ENCODE data around the gene SV2B. TPM values are rescaled to one million over a fixed set of nuclear protein-coding genes. Genes with fewer than 3 reads are reported as not detected.

SV2B gene
- total and polyA plus RNA-seq, 12 donors, result 0.16 to 7.5 (median 3.0) TPM

GRCh38 chr15:91072161-91072560, 27.9 kb upstream of the SV2B start:
- H3K4me1 ChIP-seq (replicated peaks in 1 of 2), result no peaks in the 10 kb centered on the region
- H3K36me3 ChIP-seq (replicated peaks in 1 of 2), result no peaks in the 10 kb centered on the region
- H3K27me3 ChIP-seq, result peaks cover 11% of the 10 kb centered on the region
- 79 to 83% (median 81%) methylated on average over 4 of the region's 4 CpGs for WGBS, 4 donors
- H3K9me3 ChIP-seq (replicated peaks in 1 of 3), result no peaks in the 10 kb centered on the region
- intact Hi-C loops (cut with DNase I), result no loop called here
- H3K27ac ChIP-seq, result no peak overlapping the region
- TF ChIP-seq POLR2A (IDR thresholded peaks at IDR 0.05) (no peak), CTCF (IDR thresholded peaks at IDR 0.05) (no peak)
- DNase-seq, result no peak
- H3K4me3 ChIP-seq, result no peak overlapping the region

GRCh38 chr15:91073077-91073476, 27.0 kb upstream of the SV2B start:
- H3K9me3 ChIP-seq (replicated peaks in 1 of 3), result no peaks in the 10 kb centered on the region
- no peak overlapping the region for H3K4me3 ChIP-seq
- no peaks in the 10 kb centered on the region for H3K36me3 ChIP-seq (replicated peaks in 1 of 2)
- H3K27me3 ChIP-seq, result peaks cover 11% of the 10 kb centered on the region
- no peak for DNase-seq
- intact Hi-C loops (cut with DNase I), result no loop called here
- TF ChIP-seq CTCF (IDR thresholded peaks at IDR 0.05) (no peak), POLR2A (IDR thresholded peaks at IDR 0.05) (no peak)
- WGBS, 4 donors, result 78 to 89% (median 81%) methylated on average over 2 of the region's 2 CpGs
- no peak overlapping the region for H3K27ac ChIP-seq
- H3K4me1 ChIP-seq (replicated peaks in 1 of 2), result no peaks in the 10 kb centered on the region

- H3K27me3 ChIP-seq, result peaks cover 11% of the 10 kb centered on the region
- no peak for DNase-seq
- no peak overlapping the region for H3K27ac ChIP-seq
- H3K9me3 ChIP-seq (replicated peaks in 1 of 3), result no peaks in the 10 kb centered on the region
- H3K4me3 ChIP-seq, result no peak overlapping the region
- H3K36me3 ChIP-seq (replicated peaks in 1 of 2), result no peaks in the 10 kb centered on the region
- intact Hi-C loops (cut with DNase I), result no loop called here
- TF ChIP-seq CTCF (IDR thresholded peaks at IDR 0.05), result no peak
- TF ChIP-seq POLR2A (IDR thresholded peaks at IDR 0.05), result no peak
- WGBS, 4 donors, result 80 to 97% (median 83%) methylated on average over 1 of the region's 1 CpG
- H3K4me1 ChIP-seq (replicated peaks in 1 of 2), result no peaks in the 10 kb centered on the region
Measured at GRCh38 chr15:91073768-91074167, 26.3 kb upstream of the SV2B start.

- no peak for TF ChIP-seq CTCF (IDR thresholded peaks at IDR 0.05)
- no peak for TF ChIP-seq POLR2A (IDR thresholded peaks at IDR 0.05)
- 70 to 82% (median 76%) methylated on average over 1 of the region's 1 CpG for WGBS, 4 donors
- Histone ChIP-seq H3K4me3 (no peak overlapping the region), H3K9me3 (replicated peaks in 1 of 3) (peaks cover 0 to 4% (median 0%) of the 10 kb centered on the region in 3 donors), H3K27me3 (no peaks in the 10 kb centered on the region), H3K27ac (no peak overlapping the region), H3K36me3 (replicated peaks in 1 of 2) (no peaks in the 10 kb centered on the region), H3K4me1 (replicated peaks in 1 of 2) (no peaks in the 10 kb centered on the region)
- intact Hi-C loops (cut with DNase I), result no loop called here
- no peak for DNase-seq
Measured at GRCh38 chr15:91075739-91076138, 24.3 kb upstream of the SV2B start.

Measured in adrenal gland (tissue), 12 donors.